Keratinocyte (primary cell): ENCODE results near the gene SCD. TPM values are rescaled to one million over a fixed set of nuclear protein-coding genes. Genes with fewer than 3 reads are reported as not detected.

Experiments
- DNase-seq: peaks from one replicate; pipeline ENCODE4 v3.0.0-alpha.2; 2011; ENCODE audit warnings: low read depth, missing footprints, low spot score
- FAIRE-seq: peaks from 2 replicates; lab custom pipeline; 2011; peaks lifted over from hg19 to GRCh38; lab: Jason Lieb, UNC
- H2AFZ ChIP-seq: 2 replicates; pipeline ENCODE4 v1.6.0; 2012; ENCODE audit warnings: low read length, control low read depth, inconsistent platforms; ENCODE audit not compliant: control insufficient read depth
- H3K27ac ChIP-seq: 2 replicates; pipeline ENCODE4 v1.5.1; 2011; ENCODE audit warnings: low read length; ENCODE audit not compliant: control insufficient read depth, insufficient read depth
- H3K27me3 ChIP-seq: 3 replicates; pipeline ENCODE4 v1.6.0; 2011; ENCODE audit warnings: low read length; ENCODE audit not compliant: control insufficient read depth, insufficient read depth; ENCODE audit errors: extremely low read depth
- H3K36me3 ChIP-seq, 2 experiments: 2 replicates in 1 of 2; 3 replicates in 1 of 2; pipeline ENCODE4 v1.5.1; 2011; ENCODE audit warnings: low read length in 2 of 2, mild to moderate bottlenecking in 1 of 2; ENCODE audit not compliant: control insufficient read depth in 2 of 2, insufficient read depth in 2 of 2; ENCODE audit errors: extremely low read depth in 1 of 2
- H3K4me1 ChIP-seq: 3 replicates; pipeline ENCODE4 v1.5.1; 2011; ENCODE audit warnings: low read length; ENCODE audit not compliant: control insufficient read depth, insufficient read depth; ENCODE audit errors: extremely low read depth
- H3K4me2 ChIP-seq: 3 replicates; pipeline ENCODE4 v1.6.0; 2011; ENCODE audit warnings: low read depth, low read length; ENCODE audit not compliant: control insufficient read depth, insufficient read depth; ENCODE audit errors: extremely low read depth
- H3K4me3 ChIP-seq, 3 experiments: fragments of 200-600 bp in 1 of 3; sonication (generic) in 1 of 3; 2 replicates in 2 of 3; 3 replicates in 1 of 3; pipeline ENCODE4 v1.5.1; 2011 to 2016; ENCODE audit warnings: low read length in 3 of 3, mild to moderate bottlenecking in 3 of 3, control low read depth in 2 of 3, inconsistent platforms in 1 of 3, low read depth in 1 of 3, mixed read lengths in 1 of 3, mixed run types in 1 of 3, moderate library complexity in 1 of 3; ENCODE audit not compliant: control insufficient read depth in 2 of 3, insufficient read depth in 2 of 3; ENCODE audit errors: extremely low read depth in 1 of 3
- H3K79me2 ChIP-seq: 2 replicates; pipeline ENCODE4 v1.6.0; 2012; ENCODE audit warnings: low read length; ENCODE audit not compliant: control insufficient read depth, insufficient read depth
- H3K9ac ChIP-seq: 3 replicates; pipeline ENCODE4 v1.6.0; 2011; ENCODE audit warnings: low read length; ENCODE audit not compliant: control insufficient read depth, insufficient read depth; ENCODE audit errors: extremely low read depth
- H3K9me1 ChIP-seq: 3 replicates; pipeline ENCODE4 v1.6.0; 2011; ENCODE audit warnings: low read length; ENCODE audit not compliant: control insufficient read depth, insufficient read depth; ENCODE audit errors: extremely low read depth
- H3K9me3 ChIP-seq: 2 replicates; pipeline ENCODE4 v1.5.1; 2012; ENCODE audit warnings: low read depth, low read length; ENCODE audit not compliant: control insufficient read depth
- H4K20me1 ChIP-seq: 3 replicates; pipeline ENCODE4 v1.6.0; 2011; ENCODE audit warnings: low read length; ENCODE audit not compliant: control insufficient read depth, insufficient read depth; ENCODE audit errors: extremely low read depth
- CTCF ChIP-seq, 3 experiments: IDR thresholded peaks in 1 of 3; conservative IDR thresholded peaks in 1 of 3; optimal IDR thresholded peaks in 1 of 3; 2 replicates in 2 of 3; 3 replicates in 1 of 3; pipeline versions ENCODE3 to v1.5.1; 2011; ENCODE audit warnings: low read length in 3 of 3, mild to moderate bottlenecking in 3 of 3, moderate library complexity in 2 of 3, control low read depth in 1 of 3, inconsistent platforms in 1 of 3; ENCODE audit not compliant: insufficient read depth in 2 of 3; ENCODE audit errors: extremely low read depth in 1 of 3
- EZH2 ChIP-seq: IDR thresholded peaks from one replicate; pipeline ENCODE4 v1.6.1; 2012; ENCODE audit warnings: inconsistent platforms, mild to moderate bottlenecking, low read length, moderate library complexity
- dilution Hi-C: fragments of 300-500 bp; cut with MboI; formaldehyde crosslinking; loops from one replicate; pipeline ENCODE4 v1.7.0; 2020; ENCODE audit warnings: low sequenced_read_pairs; ENCODE audit not compliant: extremely low pct_ligation_motif_present
- polyA plus RNA-seq, 5 experiments: library from polyadenylated mRNA; depleted of rRNA in 3 of 5; stranded (reverse) in 3 of 5; stranded (forward) in 1 of 5; unstranded in 1 of 5; fragments of >200 nt; gene quantifications; 1 replicate in 1 of 5; 2 replicates in 3 of 5; 3 replicates in 1 of 5; pipeline versions ENCODE4 v1.2.1 to v1.2.3, GENCODE V29; 2011 to 2012; ENCODE audit warnings: missing spikeins in 2 of 5, low read depth in 1 of 5, low replicate concordance in 1 of 5

The SCD gene
- polyA plus RNA-seq, 1 donor (not counting 4 experiments of a cell fraction or from before 2014, with no cell fraction given), result 1,275 TPM

GRCh38 chr10:100377830-100378229, 30.8 kb downstream of the SCD start:
- no peak overlapping the region for H3K4me3 ChIP-seq
- H4K20me1 ChIP-seq, result no peaks in the 10 kb centered on the region
- H3K9ac ChIP-seq, result no peak overlapping the region
- H3K9me1 ChIP-seq, result no peaks in the 10 kb centered on the region
- no peak for TF ChIP-seq EZH2
- TF ChIP-seq CTCF (optimal IDR thresholded peaks at IDR 0.05 in 1 of 3, IDR thresholded peaks at IDR 0.05 in 1 of 3, conservative IDR thresholded peaks at IDR 0.05 in 1 of 3; ENCODE audit: extremely low read depth in 1 of 3, insufficient read depth in 2 of 3, low read length in 3 of 3), result no peak
- peaks cover 0 to 6% of the 10 kb centered on the region in 2 experiments for H3K36me3 ChIP-seq
- FAIRE-seq (no peak), DNase-seq (no peak)
- dilution Hi-C loops, result no loop called here
- no peaks in the 10 kb centered on the region for H3K27me3 ChIP-seq
- H3K79me2 ChIP-seq, result no peaks in the 10 kb centered on the region
- H3K27ac ChIP-seq, result no peak overlapping the region
- no peaks in the 10 kb centered on the region for H3K9me3 ChIP-seq
- no peak overlapping the region for H3K4me2 ChIP-seq
- H2AFZ ChIP-seq, result no peak overlapping the region
- H3K4me1 ChIP-seq, result peaks cover 21% of the 10 kb centered on the region

- TF ChIP-seq EZH2 (no peak), CTCF (optimal IDR thresholded peaks at IDR 0.05 in 1 of 3, IDR thresholded peaks at IDR 0.05 in 1 of 3, conservative IDR thresholded peaks at IDR 0.05 in 1 of 3; ENCODE audit: extremely low read depth in 1 of 3, insufficient read depth in 2 of 3, low read length in 3 of 3) (no peak)
- H3K9me1 ChIP-seq, result no peaks in the 10 kb centered on the region
- H3K4me1 ChIP-seq, result peaks cover 3% of the 10 kb centered on the region
- H3K4me2 ChIP-seq, result no peak overlapping the region
- H2AFZ ChIP-seq, result no peak overlapping the region
- H3K9me3 ChIP-seq, result no peaks in the 10 kb centered on the region
- peaks cover 0 to 6% of the 10 kb centered on the region in 2 experiments for H3K36me3 ChIP-seq
- H3K9ac ChIP-seq, result no peak overlapping the region
- DNase-seq (no peak), FAIRE-seq (no peak)
- H3K27me3 ChIP-seq, result no peaks in the 10 kb centered on the region
- dilution Hi-C loops, result no loop called here
- no peak overlapping the region for H3K4me3 ChIP-seq
- H4K20me1 ChIP-seq, result no peaks in the 10 kb centered on the region
- no peaks in the 10 kb centered on the region for H3K79me2 ChIP-seq
- no peak overlapping the region for H3K27ac ChIP-seq
Measured at GRCh38 chr10:100380400-100380799, 33.4 kb downstream of the SCD start.
